AG10803 (cell line): ENCODE results near the gene PARVA.

Source experiments
- DNase-seq: peaks from one replicate; pipeline ENCODE4 v3.0.0; 2010; ENCODE audit warnings: low read depth
- H3K4me3 ChIP-seq: 2 replicates; pipeline ENCODE4 v1.5.1; 2011; ENCODE audit warnings: mild to moderate bottlenecking, low read length, control low read depth
- CTCF ChIP-seq: conservative IDR thresholded peaks from 2 replicates; pipeline ENCODE4 v1.5.1; 2011; ENCODE audit warnings: mild to moderate bottlenecking, low read length, control low read depth, inconsistent platforms

PARVA gene

GRCh38 chr11:12497431-12497830 lies 120.1 kb downstream of the PARVA start:
- H3K4me3 ChIP-seq: no peak overlapping the region
- no peak for DNase-seq
- no peak for TF ChIP-seq CTCF

GRCh38 chr11:12499071-12499470 lies 121.7 kb downstream of the PARVA start:
- no peak for TF ChIP-seq CTCF
- H3K4me3 ChIP-seq: no peak overlapping the region
- DNase-seq: no peak

- H3K4me3 ChIP-seq: no peak overlapping the region
- no peak for TF ChIP-seq CTCF
- peak; percentile 69 for DNase-seq
Measured at GRCh38 chr11:12502046-12502445, 124.7 kb downstream of the PARVA start.

- DNase-seq: peak; percentile 12
- TF ChIP-seq CTCF: no peak
- H3K4me3 ChIP-seq: no peak overlapping the region
Measured at GRCh38 chr11:12503039-12503484, 125.7 kb downstream of the PARVA start.

- H3K4me3 ChIP-seq: no peak overlapping the region
- DNase-seq: no peak
- TF ChIP-seq CTCF: no peak
Measured at GRCh38 chr11:12503886-12504285, 126.5 kb downstream of the PARVA start.

- DNase-seq: no peak
- no peak for TF ChIP-seq CTCF
- H3K4me3 ChIP-seq: no peak overlapping the region
Measured at GRCh38 chr11:12505183-12505582, 127.8 kb downstream of the PARVA start.

GRCh38 chr11:12506404-12506921 lies 129.1 kb downstream of the PARVA start:
- no peak overlapping the region for H3K4me3 ChIP-seq
- no peak for TF ChIP-seq CTCF
- peak; percentile 54 for DNase-seq
